Right lobe of liver (tissue), 6 donors: ENCODE data around the gene CECR2. TPM values are rescaled to one million over a fixed set of nuclear protein-coding genes. Genes with fewer than 3 reads are reported as not detected.

Experiments used
- ATAC-seq, 4 donors: fragments of 200-7000 bp; cut with Tn5 transposase; one replicate each; pipeline ENCODE4 v1.9.1; 2020; ENCODE audit warnings: mild to moderate bottlenecking in 4 of 4, moderate library complexity in 4 of 4
- DNase-seq, 3 donors: peaks; one replicate each; pipeline ENCODE4 v3.0.0-alpha.2; 2020
- H3K27ac ChIP-seq, 3 donors: fragments of 200-600 bp; one replicate each; pipeline ENCODE4 v1.8.0; 2022
- H3K27me3 ChIP-seq, 2 donors: fragments of 200-600 bp; one replicate each; pipeline ENCODE4 v1.8.0; 2022
- H3K36me3 ChIP-seq, 4 donors: fragments of 200-600 bp; sonication (generic) in 1 of 4; one replicate each; pipeline versions ENCODE4 v1.5.1 to v1.8.0; 2017 to 2022; ENCODE audit warnings: control low read depth in 1 of 4
- H3K4me1 ChIP-seq, 4 donors: fragments of 200-600 bp; sonication (generic) in 1 of 4; one replicate each; pipeline versions ENCODE4 v1.5.1 to v1.8.0; 2017 to 2022; ENCODE audit warnings: control low read depth in 1 of 4
- H3K4me3 ChIP-seq, 3 donors: fragments of 200-600 bp; one replicate each; pipeline ENCODE4 v1.8.0; 2022
- H3K9me3 ChIP-seq, 4 donors: fragments of 200-600 bp; sonication (generic) in 1 of 4; one replicate each; pipeline versions ENCODE4 v1.5.1 to v1.8.0; 2017 to 2022; ENCODE audit warnings: control low read depth in 1 of 4
- CTCF ChIP-seq, 4 donors: fragments of 200-600 bp in 3 of 4; fragments of 450-650 bp in 1 of 4; IDR thresholded peaks; one replicate each; pipeline versions ENCODE4 v1.5.1 to v1.8.0; 2016 to 2022; ENCODE audit warnings: antibody characterized with exemption in 4 of 4, mild to moderate bottlenecking in 2 of 4
- POLR2A ChIP-seq: fragments of 450-650 bp; IDR thresholded peaks from one replicate; pipeline ENCODE4 v1.6.1; 2017; ENCODE audit warnings: antibody characterized with exemption, mild to moderate bottlenecking
- WGBS: methylation state at CpG from one replicate; pipeline ENCODE4 v1.1.6; 2018; ENCODE audit warnings: low coverage, low lambda C conversion rate; ENCODE audit not compliant: insufficient coverage; ENCODE audit errors: missing lambda C conversion rate; 5-methylcytosine and 5-hydroxymethylcytosine counted together
- intact Hi-C, 2 donors: fragments of 100-400 bp; cut with DNase I; formaldehyde crosslinking; loops; one replicate each; pipeline versions ENCODE4 v1.11.2 to v1.14.1; 2022
- total RNA-seq, 6 experiments: library from RNA; depleted of rRNA in 2 of 6; stranded (reverse); fragments of >200 nt in 2 of 6; fragmentation: NEBNext Ultra II Directional in 3 of 6; extraction: Animal tissue kit (Norgen Biotek cat#: 25700) in 3 of 6; gene quantifications; one replicate each; pipeline versions ENCODE4 v1.1.0 to v1.2.4, GENCODE V29; 2016 to 2023
- donor health status: DM: no; HTN: yes; CAD: no.
- donor health status: DM: no; HTN: no; CAD: no.
- donor health status: DM: no; HTN: no; CAD: no.
- donor health status: DM: no; HTN: yes; CAD: no.
- donor health status: DM: no; HTN: yes; CAD: no.

The CECR2 gene
- total RNA-seq, 6 experiments from 2014 or later = 4.9 to 12.3 (median 10.0) TPM

GRCh38 chr22:17581631-17582030 lies 212.4 kb downstream of the CECR2 start:
- H3K9me3 ChIP-seq = no peaks in the 10 kb centered on the region
- TF ChIP-seq CTCF (IDR thresholded peaks at IDR 0.05) (no peak), POLR2A (no peak)
- no peak overlapping the region for H3K4me3 ChIP-seq
- H3K27ac ChIP-seq = peak overlapping the region in 1 of 3 donors; percentile 89
- no peak for DNase-seq
- WGBS = 96% methylated on average over 6 of the region's 17 CpGs
- peaks cover 0 to 36% (median 9%) of the 10 kb centered on the region in 4 donors for H3K4me1 ChIP-seq
- ATAC-seq = no peak
- H3K27me3 ChIP-seq = no peaks in the 10 kb centered on the region
- peaks cover 0 to 41% (median 19%) of the 10 kb centered on the region in 4 donors for H3K36me3 ChIP-seq
- intact Hi-C loops = no loop called here

- ATAC-seq (no peak), DNase-seq (no peak)
- TF ChIP-seq POLR2A (no peak), CTCF (IDR thresholded peaks at IDR 0.05) (no peak)
- no peak overlapping the region for H3K4me3 ChIP-seq
- no peaks in the 10 kb centered on the region for H3K27me3 ChIP-seq
- 80% methylated on average over 1 of the region's 10 CpGs for whole genome bisulfite sequencing
- H3K4me1 ChIP-seq = peaks cover 0 to 27% (median 6%) of the 10 kb centered on the region in 4 donors
- intact Hi-C loops = no loop called here
- H3K27ac ChIP-seq = no peak overlapping the region
- H3K9me3 ChIP-seq = no peaks in the 10 kb centered on the region
- peaks cover 0 to 56% (median 28%) of the 10 kb centered on the region in 4 donors for H3K36me3 ChIP-seq
Observed at GRCh38 chr22:17583151-17583550, 213.9 kb downstream of the CECR2 start.

- intact Hi-C loops = no loop called here
- DNase-seq = no peak
- WGBS = 100% methylated on average over 3 of the region's 14 CpGs
Observed at GRCh38 chr22:17586831-17587440, 217.7 kb downstream of the CECR2 start.

GRCh38 chr22:17587629-17588028 lies 218.4 kb downstream of the CECR2 start:
- no peaks in the 10 kb centered on the region for H3K27me3 ChIP-seq
- H3K4me1 ChIP-seq = no peaks in the 10 kb centered on the region
- DNase-seq = no peak
- no peak overlapping the region for H3K27ac ChIP-seq
- H3K9me3 ChIP-seq = no peaks in the 10 kb centered on the region
- 86% methylated on average over 6 of the region's 14 CpGs for WGBS
- H3K36me3 ChIP-seq = peaks cover 3 to 80% (median 35%) of the 10 kb centered on the region in 4 donors
- no peak for TF ChIP-seq CTCF (IDR thresholded peaks at IDR 0.05)
- no peak for TF ChIP-seq POLR2A
- intact Hi-C loops = no loop called here
- ATAC-seq = no peak
- H3K4me3 ChIP-seq = no peak overlapping the region

More at GRCh38 chr22:17586831-17587440, 217.7 kb downstream of the CECR2 start:
- H3K4me3 ChIP-seq = no peak overlapping the region
- no peaks in the 10 kb centered on the region for H3K9me3 ChIP-seq
- no peak for TF ChIP-seq CTCF (IDR thresholded peaks at IDR 0.05)
- TF ChIP-seq POLR2A = no peak
- no peak overlapping the region for H3K27ac ChIP-seq
- peak in 2 of 4 donors; percentile 11 to 18 for ATAC-seq
- H3K4me1 ChIP-seq = no peaks in the 10 kb centered on the region
- H3K27me3 ChIP-seq = no peaks in the 10 kb centered on the region
- peaks cover 3 to 79% (median 32%) of the 10 kb centered on the region in 4 donors for H3K36me3 ChIP-seq
